ENCODE measurements around the gene EGLN3.
"Not testable (repeated sequence)": the region's sequence is repeated elsewhere in the genome, so short reads cannot be mapped to it uniquely, and the experiment has no call there.

The EGLN3 gene

DNA sequence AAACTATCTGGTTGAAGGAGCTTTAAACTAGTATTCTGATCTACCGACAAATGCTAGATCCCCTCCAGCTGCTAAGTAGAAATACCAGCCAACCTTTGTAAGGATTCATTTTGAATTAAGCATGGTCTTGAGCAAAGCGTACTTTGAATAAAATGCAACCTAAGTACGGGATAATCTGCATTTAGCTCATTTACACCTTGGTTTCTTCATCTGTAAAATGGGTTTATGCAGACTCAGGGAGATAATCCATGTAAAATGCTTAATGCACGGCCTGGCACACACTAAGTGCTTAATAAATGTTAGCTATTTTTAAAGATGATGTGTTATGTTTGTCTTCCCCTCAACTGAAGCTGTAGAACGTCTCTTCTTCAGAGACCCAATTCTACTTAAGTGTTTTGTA is 15.9 kb downstream of the EGLN3 start:
- no peak for DNase-seq (ENCODE audit: low read depth)

DNA sequence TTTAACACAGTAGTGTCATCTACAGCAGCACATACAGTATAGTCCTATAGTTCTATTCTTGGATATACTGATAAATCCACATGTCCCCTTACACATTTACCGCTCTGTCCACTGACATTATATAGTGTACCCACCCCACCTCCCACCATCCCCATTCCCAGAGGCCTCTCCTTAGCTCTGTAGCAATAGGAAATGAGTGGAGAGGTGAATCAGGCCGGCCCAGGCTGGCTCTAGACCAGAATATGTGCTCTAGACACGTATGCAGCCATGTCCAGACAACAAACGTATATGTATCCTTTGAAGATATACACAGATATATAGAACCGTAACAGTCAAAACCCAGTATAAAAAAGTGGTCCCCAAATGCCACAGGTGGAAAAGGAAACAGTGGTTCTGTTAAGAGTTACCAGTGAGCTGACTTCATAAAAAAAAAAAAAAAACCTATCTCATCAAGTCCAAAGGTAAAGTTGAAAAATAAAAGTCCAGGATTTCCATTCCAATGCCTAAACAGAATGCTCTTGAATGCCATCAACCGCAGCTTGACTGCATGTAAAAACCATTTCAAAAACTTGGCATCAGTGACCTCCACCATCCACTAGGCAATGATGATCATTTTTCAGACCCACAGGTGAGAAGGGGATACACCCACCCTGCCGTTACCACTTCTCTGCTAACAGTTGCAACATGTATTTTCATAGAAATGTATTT is 16.7 kb downstream of the EGLN3 start:
- DNase-seq (ENCODE audit: low read depth): no peak

DNA sequence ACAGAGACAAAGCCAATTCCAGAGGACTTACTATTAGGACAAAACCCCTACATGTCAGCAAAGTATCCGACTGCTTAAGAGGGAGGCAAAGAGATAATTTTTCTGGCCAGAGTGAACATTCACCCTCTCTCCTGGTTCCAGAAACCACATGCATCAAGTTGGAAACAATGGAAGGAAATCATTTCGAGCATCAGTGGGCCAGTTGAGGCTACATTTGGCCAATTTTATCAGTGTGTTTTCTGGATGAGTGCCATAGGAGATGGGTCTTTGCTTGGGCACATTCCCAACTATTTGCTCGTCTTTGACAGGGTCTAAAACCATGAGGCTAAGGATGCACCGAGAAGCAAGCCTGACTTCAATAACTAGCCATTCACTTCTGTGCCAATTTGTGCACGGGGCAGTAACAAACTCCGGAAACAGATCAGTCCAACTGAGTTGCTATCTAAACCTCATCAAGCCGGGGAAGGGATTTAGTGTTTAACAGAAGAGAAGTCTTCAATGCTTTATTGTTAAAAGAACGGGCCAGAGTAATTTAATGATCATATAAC is 17.4 kb downstream of the EGLN3 start:
- no peak for DNase-seq (ENCODE audit: low read depth)

DNA sequence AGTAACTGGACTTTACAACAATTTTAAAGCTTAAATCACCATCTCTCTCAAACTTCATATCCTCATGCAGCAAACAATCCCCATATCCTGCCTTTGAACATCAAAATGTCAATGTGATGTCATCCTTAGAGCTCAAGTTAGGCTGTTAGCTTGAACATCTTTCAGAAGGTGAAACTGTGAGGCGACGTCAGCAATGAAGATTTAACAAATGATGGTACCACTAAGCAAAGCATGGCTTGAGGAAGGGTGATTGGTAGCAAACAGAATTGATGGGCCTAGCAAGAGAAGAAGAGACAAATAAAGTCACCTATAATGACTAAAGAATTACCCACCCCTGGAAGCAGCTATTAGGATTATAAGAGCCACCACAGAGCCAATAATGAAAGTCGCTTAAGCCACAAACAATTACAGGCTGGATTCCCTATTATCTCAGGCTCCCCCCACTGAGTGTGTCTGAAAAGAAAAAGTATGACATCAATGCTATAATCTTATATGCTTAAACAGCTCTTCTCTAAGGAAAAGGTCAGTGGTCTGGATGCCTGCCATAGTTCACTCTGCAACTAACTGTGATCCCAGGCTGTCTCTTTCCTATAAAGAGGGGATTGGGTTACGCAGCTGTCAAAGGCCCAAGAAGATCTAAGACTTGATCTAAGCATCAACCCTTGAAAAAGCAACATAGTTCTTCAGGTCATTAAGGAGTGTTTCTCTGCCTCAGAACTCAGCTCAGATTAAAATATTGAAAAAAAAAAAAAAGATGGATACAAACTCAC is 18.1 kb downstream of the EGLN3 start:
- DNase-seq (ENCODE audit: low read depth): no peak

DNA sequence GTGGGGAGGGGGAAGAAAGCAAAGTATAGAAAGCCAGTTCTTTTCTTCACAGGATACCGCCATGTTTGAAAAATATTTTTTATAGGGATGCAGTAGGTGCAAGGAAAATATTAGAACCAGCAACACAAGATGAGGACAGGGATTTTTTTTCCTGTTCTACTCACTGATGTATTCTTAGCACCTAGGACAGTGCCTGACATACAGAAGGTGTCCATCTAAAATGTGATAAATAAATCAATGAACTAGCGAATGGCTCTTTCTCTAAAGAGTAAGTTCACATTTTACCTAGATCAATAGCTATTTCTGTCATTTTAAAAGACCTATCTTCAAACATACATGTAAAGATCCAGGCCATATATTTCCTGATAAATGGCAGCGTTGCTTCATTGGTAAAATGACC is 18.8 kb downstream of the EGLN3 start:
- DNase-seq (ENCODE audit: low read depth): no peak

DNA sequence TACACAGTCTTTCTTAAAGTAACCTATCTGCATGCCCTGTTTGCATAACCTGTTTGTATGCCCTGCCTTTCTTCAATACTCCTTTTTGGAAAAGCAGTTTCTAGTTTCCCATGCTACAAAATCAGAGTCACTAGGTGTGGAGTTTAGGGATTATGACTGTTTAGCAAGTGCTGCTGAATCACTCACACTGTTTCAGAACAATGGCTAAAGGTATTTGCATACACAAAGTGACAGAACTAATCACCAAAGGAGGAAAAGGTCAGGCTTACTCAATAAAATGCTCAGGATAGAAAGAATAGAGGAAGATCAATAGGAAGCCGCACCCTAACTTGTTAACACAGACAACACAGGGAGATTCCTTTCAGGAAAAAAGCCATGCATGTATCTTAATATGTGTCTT is 19.4 kb downstream of the EGLN3 start:
- DNase-seq (ENCODE audit: low read depth): no peak

- no peak for DNase-seq (ENCODE audit: low read depth)
Measured at GRCh38 chr14:33930439-33930838, 20.4 kb downstream of the EGLN3 start.

- no peak for DNase-seq (ENCODE audit: low read depth)
Measured at GRCh38 chr14:33929799-33930408, 21.0 kb downstream of the EGLN3 start.

- no peak for DNase-seq (ENCODE audit: low read depth)
Measured at GRCh38 chr14:33928895-33929294, 22.0 kb downstream of the EGLN3 start.

DNA sequence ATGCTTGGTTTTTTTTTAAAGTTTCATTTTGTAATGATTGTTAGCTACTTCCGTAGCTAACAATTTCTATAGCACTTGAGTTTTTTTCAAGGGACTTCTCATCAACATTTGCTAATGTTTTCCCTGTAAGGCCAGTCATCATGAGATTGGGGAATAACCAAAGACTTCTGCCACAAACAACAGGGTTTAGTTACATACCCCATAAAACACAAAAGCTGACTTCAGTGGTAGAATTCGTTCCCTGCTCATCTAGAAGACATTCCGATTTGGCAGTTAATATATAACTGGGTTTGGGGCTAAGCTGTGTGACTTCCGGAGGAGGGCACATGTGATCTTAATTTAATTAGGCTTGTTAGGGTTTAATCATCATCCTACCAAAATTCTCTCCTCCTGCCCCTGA is 22.9 kb downstream of the EGLN3 start:
- DNase-seq (ENCODE audit: low read depth): no peak

GRCh38 chr14:33926967-33927366 is 23.9 kb downstream of the EGLN3 start:
- not testable (repeated sequence) for DNase-seq (ENCODE audit: low read depth)

GRCh38 chr14:33925946-33926345 is 24.9 kb downstream of the EGLN3 start:
- no peak for DNase-seq (ENCODE audit: low read depth)

DNA sequence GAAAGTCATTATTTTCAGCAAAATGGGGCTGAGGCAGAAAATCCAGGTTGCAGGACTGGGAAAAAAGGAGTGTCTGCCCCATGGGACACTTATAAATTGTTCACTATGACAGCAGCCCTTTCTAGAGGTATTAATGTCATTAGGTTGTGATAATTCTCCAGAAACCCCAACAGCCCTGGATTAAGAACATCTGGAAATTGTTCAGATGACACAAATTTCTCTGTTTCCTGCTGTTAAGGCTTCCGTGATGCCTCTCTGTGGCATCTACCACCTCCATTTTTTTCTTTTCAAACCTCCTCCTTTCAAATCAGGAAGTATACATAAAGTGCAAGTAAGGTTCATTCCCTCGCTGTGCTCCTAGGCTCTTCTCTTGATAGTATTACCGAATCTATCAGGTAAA is 25.6 kb downstream of the EGLN3 start:
- DNase-seq (ENCODE audit: low read depth): no peak

DNA sequence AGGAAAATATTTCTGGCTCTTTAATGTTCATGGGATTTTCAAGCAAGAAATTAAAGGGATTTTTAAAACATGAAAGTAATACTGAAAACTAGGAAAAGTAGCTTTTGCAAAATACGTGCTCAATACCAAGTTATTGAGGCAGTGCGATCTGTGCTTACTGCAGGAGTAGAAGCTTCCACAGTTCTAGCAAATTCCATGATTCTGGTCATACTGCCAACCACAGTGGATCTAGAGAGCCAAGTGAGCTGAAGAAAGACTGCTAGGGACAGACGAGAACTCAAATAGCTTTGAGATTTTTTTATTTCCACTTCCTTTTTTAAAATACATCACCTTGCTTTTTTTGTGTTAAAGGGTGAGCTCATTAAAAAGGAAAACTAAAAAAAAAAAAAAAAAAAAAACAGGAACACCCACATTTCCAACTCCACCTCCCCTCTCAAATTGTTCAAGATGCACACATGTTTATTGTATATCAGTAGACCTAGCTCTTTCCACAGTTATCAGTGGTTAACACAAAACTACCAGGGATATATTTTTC is 26.2 kb downstream of the EGLN3 start:
- no peak for DNase-seq (ENCODE audit: low read depth)

DNA sequence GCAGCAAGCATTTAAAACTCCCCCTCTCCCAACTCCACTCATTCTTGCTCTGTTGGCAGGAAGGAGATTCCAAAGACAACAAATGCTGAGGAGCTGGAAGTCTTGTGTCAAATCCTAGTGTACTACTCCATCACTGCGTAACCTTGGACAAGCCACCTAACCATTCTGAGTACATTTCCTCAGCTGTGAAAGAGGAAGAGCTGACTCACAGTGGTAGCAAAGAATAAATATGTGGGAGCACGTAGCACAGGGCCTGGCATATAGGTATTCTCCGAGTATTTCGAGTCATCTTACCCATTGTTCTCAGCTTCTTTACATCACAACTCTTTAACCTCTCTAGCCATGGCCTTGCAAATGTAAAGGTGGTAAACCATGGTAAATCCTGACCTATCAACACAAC is 28.7 kb downstream of the EGLN3 start:
- DNase-seq (ENCODE audit: low read depth): no peak

DNA sequence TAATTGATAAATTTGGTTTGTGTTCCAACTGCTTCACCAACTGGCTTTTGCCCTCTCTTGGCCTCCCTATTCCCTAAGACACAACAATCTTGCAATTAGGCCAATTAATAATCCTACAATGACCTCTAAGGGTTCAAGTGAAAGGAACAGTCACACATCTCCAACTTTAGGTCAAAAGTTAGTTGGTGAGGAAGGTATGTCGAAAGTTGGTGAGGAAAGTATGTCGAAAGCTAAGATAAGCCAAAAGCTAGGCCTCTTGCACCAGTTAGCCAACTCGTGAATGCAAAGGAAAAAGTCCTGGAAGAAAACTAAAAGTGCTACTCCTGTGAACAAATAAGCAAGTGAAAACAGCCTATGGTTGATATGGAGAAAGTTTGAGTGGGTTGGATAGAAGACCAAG is 32.6 kb downstream of the EGLN3 start:
- DNase-seq (ENCODE audit: low read depth): no peak

DNA sequence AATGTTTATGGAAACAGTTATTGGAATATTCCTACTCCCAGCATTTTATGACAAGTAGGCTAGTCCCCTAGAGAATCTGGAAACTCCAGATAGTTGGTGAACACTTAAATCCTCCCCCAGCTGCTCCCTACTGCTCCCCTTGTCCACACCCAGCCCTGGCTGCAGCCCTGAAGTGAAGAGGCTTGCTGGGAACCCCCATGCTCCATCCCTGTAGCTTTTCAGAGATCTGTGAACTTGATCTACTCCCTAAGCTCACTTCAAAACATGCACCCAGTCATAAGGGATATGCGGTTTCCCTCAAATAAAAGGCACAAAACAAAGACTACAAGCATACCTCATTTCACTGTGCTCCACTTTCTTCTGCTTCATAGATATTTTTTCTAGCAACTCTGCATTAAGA is 33.2 kb downstream of the EGLN3 start:
- no peak for DNase-seq (ENCODE audit: low read depth)

GRCh38 chr14:33916663-33917565 is 34.0 kb downstream of the EGLN3 start:
- DNase-seq (ENCODE audit: low read depth): no peak

DNA sequence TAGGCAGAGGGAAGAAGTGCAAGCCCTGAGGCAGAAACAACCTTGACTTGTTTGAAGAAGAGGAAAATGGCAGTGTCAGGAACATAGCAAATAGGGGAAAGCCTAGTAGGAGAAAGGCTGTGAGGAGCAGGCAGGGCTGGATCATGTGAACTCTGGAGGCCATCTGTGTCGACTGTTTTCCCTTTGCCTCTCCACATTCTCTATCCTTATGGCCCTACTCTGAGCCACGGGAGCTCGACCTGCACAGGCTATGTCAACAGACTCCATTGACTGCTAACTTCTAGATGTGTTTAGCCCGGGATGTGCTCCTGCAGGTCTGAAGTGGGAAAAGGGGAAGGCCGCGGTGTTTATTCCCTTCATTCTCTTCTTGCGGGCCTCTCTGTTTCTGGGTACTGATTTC is 35.2 kb downstream of the EGLN3 start:
- no peak for DNase-seq (ENCODE audit: low read depth)

- no peak for DNase-seq (ENCODE audit: low read depth)
Measured at GRCh38 chr14:33914676-33915516, 36.0 kb downstream of the EGLN3 start.

GRCh38 chr14:33911046-33911445 is 39.8 kb downstream of the EGLN3 start:
- no peak for DNase-seq (ENCODE audit: low read depth)
